Measurements from ENCODE around the gene MYBPC1.

DNA sequence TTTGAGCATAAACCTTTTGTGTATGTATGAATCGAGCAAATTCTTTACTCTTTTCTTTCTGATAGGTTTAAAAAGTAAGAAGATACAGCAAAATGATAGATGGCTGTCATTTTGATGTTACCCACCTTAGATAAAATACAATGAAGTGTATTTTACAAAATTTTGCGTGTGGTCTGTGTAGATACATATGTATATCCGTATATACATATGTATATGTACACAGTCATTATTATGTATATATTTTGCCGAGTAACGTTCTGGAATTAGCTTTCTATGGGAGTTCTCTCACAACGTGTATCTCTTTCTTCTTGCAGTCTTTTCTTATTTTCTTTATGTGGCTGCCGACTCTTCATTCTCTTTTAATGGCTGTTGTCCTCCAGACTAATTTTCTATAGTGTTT lies 70.2 kb downstream of the MYBPC1 start:
- TF ChIP-seq POLR2A (IDR thresholded peaks at IDR 0.05; ENCODE audit: extremely low read depth, insufficient read length) (no peak), CTCF (IDR thresholded peaks at IDR 0.05; ENCODE audit: low read depth, low read length) (no peak)
